H54 (cell line): Measurements from ENCODE around the gene HLA-E.
"Not testable (repeated sequence)": the region's sequence is repeated elsewhere in the genome, so short reads cannot be mapped to it uniquely, and the experiment has no call there.

Source experiments
- DNase-seq: peaks from one replicate; pipeline ENCODE4 v3.0.0; 2011; ENCODE audit warnings: low spot score, mixed read lengths; ENCODE audit not compliant: insufficient read length
- FAIRE-seq: peaks from 3 replicates; lab custom pipeline; 2011; peaks lifted over from hg19 to GRCh38; lab: Jason Lieb, UNC
- POLR2A ChIP-seq: IDR thresholded peaks from 2 replicates; pipeline ENCODE4 v1.6.1; 2011; ENCODE audit warnings: low read depth, mild to moderate bottlenecking, low read length

The HLA-E gene

GRCh38 chr6:30462482-30462881 is 26.8 kb upstream of the HLA-E start:
- DNase-seq: no peak
- FAIRE-seq: no peak
- no peak for TF ChIP-seq POLR2A

GRCh38 chr6:30463242-30463641 is 26.1 kb upstream of the HLA-E start:
- DNase-seq: no peak
- FAIRE-seq: no peak
- TF ChIP-seq POLR2A: no peak

GRCh38 chr6:30463651-30464618 is 25.4 kb upstream of the HLA-E start:
- TF ChIP-seq POLR2A: no peak
- DNase-seq: no peak
- no peak for FAIRE-seq

DNA sequence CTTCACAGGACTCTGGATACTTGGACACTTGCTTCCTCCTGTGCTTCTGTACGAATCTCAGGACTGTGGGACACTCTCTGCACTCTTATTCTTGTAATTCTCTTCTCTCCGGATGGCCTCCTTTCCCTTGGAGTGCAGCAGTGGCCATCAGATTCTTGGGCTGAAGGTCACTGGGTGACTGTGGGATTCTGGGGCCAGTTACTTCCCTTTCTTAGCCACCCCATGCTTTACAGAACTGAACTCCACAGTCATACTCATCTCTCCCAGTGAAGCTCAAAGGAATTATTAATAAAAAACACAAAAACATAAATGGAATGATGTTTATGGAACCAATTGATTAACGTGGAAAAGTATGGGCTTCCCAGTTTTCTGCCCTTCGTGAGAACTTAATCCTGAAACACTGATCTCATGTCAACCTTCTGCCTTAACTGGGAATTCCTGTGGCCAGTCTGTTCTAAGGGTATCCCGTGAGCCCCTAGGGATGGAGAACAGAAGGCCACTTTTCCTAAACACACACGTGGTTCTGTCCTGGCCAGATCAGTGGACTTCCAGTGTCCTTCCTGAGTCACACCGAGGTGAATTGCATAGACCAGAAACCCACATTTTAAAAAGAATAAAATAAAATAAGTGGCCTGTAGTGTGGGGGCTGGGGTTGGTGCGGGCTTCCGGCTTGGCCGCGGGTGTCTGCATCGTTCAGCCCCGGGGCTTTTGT is 23.6 kb upstream of the HLA-E start:
- no peak for FAIRE-seq

DNA sequence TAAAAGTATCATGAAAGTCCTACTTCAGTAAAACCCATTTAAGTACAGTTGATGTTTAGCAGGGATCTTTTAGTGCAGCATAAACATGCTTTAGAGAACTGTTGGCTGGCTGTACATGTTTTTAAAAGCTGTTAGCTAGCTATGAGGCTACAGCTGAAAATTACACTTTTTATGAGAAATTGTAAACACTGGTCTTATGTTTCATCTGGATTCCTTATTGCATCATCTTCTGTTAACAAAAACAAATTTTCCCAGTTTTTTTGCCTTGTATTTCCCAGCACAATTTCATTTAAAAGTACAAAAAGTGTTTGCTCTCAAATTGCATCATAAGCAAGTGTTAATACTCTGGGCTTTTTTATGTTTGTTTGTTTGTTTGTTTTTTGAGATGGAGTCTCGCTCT is 18.3 kb upstream of the HLA-E start:
- DNase-seq (no peak), FAIRE-seq (no peak)
- TF ChIP-seq POLR2A: no peak

More for the DNA sequence above, 23.6 kb upstream of the HLA-E start:
- no peak for TF ChIP-seq POLR2A
- no peak for DNase-seq

DNA sequence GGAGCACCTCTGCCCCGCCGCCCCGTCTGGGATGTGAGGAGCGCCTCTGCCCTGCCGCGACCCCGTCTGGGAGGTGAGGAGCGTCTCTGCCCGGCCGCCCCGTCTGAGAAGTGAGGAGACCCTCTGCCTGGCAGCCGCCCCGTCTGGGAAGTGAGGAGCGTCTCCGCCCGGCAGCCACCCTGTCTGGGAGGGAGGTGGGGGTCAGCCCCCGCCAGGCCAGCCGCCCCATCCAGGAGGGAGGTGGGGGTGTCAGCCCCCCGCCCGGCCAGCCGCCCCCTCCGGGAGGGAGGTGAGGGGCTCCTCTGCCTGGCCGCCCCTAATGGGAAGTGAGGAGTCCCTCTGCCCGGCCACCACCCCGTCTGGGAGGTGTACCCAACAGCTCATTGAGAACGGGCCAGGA is 14.2 kb upstream of the HLA-E start:
- not testable (repeated sequence) for DNase-seq, FAIRE-seq

GRCh38 chr6:30480536-30481156 is 8.7 kb upstream of the HLA-E start:
- DNase-seq (no peak), FAIRE-seq (no peak)
- TF ChIP-seq POLR2A: no peak

DNA sequence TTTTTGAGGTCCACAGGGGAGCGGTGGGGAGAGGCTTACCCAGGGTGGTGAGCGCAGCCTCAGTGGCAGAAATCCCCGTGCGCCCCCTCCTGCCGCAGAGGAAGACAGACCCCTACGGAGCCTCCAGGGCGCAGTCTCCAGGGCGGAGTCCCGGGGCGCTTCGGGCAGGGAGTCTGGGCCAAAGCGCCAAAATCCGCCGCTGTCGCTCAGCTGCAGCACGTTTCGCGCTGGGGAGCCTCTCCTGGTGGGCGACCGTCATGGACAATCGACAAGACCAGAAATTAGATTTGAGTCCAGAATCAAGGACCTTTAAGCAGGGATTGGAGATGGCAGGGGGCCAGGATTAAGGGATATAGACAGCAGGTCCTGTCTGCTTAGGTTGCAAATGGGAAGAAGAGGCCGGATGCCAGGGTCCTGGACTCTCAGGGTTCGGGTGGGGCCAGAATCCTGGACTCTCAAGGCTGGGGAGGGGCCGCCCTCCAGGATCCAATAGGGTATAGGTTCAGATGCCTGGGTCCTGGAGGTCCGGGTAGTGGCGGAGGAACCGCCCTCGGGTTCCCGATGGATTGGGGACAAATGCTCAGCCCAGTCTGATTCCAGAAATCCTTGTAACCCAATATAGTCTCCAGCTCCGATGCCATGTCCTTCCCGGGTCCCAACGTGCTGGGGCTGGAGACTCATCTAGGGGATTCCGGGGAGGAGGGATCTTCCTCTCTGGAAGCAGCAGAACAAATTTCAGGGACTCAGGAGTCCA is 7.9 kb upstream of the HLA-E start:
- no peak for TF ChIP-seq POLR2A
- DNase-seq (no peak), FAIRE-seq (no peak)

DNA sequence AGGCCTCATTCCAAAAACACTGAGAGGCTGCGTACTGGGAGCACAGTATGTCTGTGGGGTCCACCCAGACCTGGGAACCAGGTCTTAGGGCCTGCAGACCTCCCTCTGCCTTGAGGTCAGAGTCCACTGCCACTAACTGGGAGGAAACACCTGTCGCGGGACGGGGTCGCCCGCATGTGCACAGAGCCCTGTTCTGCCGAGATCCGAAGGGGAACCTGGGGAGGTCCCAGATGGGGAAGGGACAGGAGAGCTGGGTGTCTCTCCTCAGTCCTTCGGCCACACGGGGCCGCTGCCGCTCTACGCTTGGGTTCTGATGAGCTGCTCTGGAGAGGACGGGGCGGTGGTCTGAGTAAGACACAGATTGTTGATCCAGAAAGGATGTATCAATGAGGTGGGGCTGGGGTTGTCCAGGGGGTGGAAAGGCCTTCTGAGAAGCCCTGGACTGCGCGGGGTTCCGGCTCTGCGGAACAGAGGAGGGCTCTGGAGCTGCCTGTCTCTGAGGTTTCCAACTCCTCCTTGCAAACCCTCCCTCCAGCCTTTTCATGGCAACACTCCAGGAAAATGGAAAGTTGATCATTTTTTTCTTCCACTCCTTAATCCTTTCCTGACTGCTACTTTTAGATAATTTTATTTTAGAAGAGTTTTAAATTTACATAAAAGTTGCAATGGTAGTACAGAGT is 7.2 kb upstream of the HLA-E start:
- DNase-seq (peak; percentile 71), FAIRE-seq (peak; percentile 36)

- DNase-seq (no peak), FAIRE-seq (no peak)
- TF ChIP-seq POLR2A: no peak
Observed at GRCh38 chr6:30483677-30484279, 5.5 kb upstream of the HLA-E start.

- no peak for TF ChIP-seq POLR2A
- DNase-seq (no peak), FAIRE-seq (no peak)
Observed at GRCh38 chr6:30485236-30485635, 4.1 kb upstream of the HLA-E start.

DNA sequence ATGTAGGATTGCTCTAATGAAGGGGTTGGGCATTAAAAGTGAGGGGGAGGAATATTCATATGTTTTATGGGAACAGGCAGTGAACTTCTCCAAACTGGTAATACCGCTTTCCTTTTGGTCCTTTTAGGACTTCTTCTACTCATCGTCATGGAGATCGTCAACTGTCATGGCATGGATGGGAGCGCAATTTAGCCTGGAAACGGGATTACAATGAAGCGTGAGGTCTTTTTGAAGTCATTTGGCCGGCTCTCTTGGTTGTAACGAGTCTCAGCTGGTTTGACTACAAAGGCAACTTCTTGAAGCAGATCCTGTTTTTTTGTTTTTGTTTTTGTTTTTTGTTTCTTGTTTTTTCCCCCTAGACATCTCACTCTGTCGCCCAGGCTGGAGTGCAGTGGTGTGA is 1.4 kb upstream of the HLA-E start:
- FAIRE-seq: no peak
- DNase-seq: no peak
- no peak for TF ChIP-seq POLR2A

- DNase-seq, FAIRE-seq: not testable (repeated sequence)
Observed at GRCh38 chr6:30488697-30489080, 620 bp upstream of the HLA-E start.
